ENCODE data around the gene DSCAM. TPM values are rescaled to one million over a fixed set of nuclear protein-coding genes. Genes with fewer than 3 reads are reported as not detected.

Gene DSCAM
- total RNA-seq, 1 experiment from 2014 or later, result not detected

DNA sequence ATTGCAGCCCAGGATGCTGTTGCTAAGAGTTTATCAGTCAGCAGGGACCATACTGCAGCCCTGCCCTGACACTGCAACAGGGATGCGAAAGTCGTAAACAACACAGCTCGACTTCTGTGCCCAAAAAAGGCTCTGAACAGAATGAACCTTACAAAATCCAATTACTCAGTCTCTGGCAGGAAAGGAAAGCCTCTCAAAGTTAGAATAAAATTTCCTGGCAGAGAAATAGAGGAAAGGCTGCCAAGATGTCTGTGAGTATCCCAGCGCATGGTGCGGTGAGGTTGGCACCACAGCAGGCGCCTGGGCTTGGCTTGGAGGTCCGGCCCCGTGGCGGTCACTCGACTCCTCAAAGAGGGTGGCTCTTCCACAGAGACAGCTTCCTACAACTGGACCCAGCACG, 794.0 kb downstream of the DSCAM start:
- H2AFZ ChIP-seq (ENCODE audit: low read depth, low read length, poor library complexity, severe bottlenecking), result no peak overlapping the region
- H3K4me2 ChIP-seq (ENCODE audit: low read length), result no peak overlapping the region
- intact Hi-C loops (cut with micrococcal nuclease), result no loop called here
- no peak overlapping the region for H3K27ac ChIP-seq (ENCODE audit: low read depth, low read length)
- no peak for DNase-seq (ENCODE audit: low read depth, low spot score)
- ChIA-PET CTCF (no interaction called here), POLR2A (no interaction called here), RAD21 (ENCODE audit: low non-redundant PET in 1 of 2, low total read pairs in 2 of 2, uncharacterized antibody in 2 of 2, unreplicated experiment in 2 of 2) (no interaction called here)
- TF ChIP-seq ZNF274 (IDR thresholded peaks at IDR 0.05; ENCODE audit: low read depth, low read length), result no peak
- no peak overlapping the region for H3K4me3 ChIP-seq (replicated peaks in 1 of 2; ENCODE audit: low read depth in 1 of 2, low read length in 2 of 2)
- H3K9me3 ChIP-seq (ENCODE audit: control insufficient read depth in 1 of 2, insufficient read depth in 1 of 2, low read depth in 1 of 2, low read length in 2 of 2), result peaks cover 0 to 30% of the 10 kb centered on the region in 2 experiments; a peak in 2 of 4 replicates
- no TSS peak for BruUV-seq (replicated peaks)
- no peaks in the 10 kb centered on the region for H3K9me2 ChIP-seq (ENCODE audit: insufficient read depth)
- no peak overlapping the region for H3K9ac ChIP-seq (ENCODE audit: low read length)
- no peaks in the 10 kb centered on the region for H3K27me3 ChIP-seq (ENCODE audit: insufficient read depth, low read length)
- no peaks in the 10 kb centered on the region for H3K36me3 ChIP-seq (ENCODE audit: control insufficient read depth in 1 of 2, insufficient read depth in 2 of 2, low read length in 2 of 2)
- no peak for ATAC-seq
- no peaks in the 10 kb centered on the region for H3K79me2 ChIP-seq (ENCODE audit: insufficient read depth, low read length)
- H4K20me1 ChIP-seq (ENCODE audit: insufficient read depth), result no peaks in the 10 kb centered on the region
- no peaks in the 10 kb centered on the region for H3K4me1 ChIP-seq (ENCODE audit: control insufficient read depth in 1 of 2, insufficient read depth in 2 of 2, low read length in 2 of 2)

DNA sequence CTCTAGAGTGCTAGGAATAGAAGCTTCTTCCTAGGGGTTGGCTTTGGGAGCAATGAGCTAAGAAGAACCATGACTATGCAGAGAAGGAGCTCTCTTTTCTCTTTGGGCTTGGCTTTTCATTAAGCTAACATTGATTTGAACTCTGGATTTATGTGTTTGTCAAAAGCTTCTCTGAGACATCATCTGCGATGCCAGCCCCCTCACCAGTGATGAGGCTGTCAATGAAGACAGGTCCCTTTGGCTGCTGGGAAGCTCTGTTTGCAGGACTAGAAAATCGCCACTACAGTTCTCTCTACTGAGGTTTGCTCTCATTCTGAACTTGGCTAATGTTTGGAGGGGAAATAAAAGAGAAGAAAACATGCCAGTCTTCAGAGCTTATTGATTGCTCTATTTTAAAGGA, 794.7 kb downstream of the DSCAM start:
- H3K9ac ChIP-seq (ENCODE audit: low read length), result no peak overlapping the region
- H3K9me2 ChIP-seq (ENCODE audit: insufficient read depth), result no peaks in the 10 kb centered on the region
- no peaks in the 10 kb centered on the region for H3K4me1 ChIP-seq (ENCODE audit: control insufficient read depth in 1 of 2, insufficient read depth in 2 of 2, low read length in 2 of 2)
- no peak for TF ChIP-seq CBX3 (IDR thresholded peaks at IDR 0.05; ENCODE audit: low read depth)
- TF ChIP-seq CEBPB (IDR thresholded peaks at IDR 0.05; ENCODE audit: low read depth), result no peak
- no peak for TF ChIP-seq RAD21 (IDR thresholded peaks at IDR 0.05; ENCODE audit: low read depth)
- no peak for TF ChIP-seq ZFX (IDR thresholded peaks at IDR 0.05)
- no peak for TF ChIP-seq JUND (IDR thresholded peaks at IDR 0.05)
- TF ChIP-seq EGR1 (IDR thresholded peaks at IDR 0.05; ENCODE audit: low read depth), result no peak
- TF ChIP-seq SP1 (IDR thresholded peaks at IDR 0.05; ENCODE audit: low read depth), result no peak
- TF ChIP-seq, protein P1, sequence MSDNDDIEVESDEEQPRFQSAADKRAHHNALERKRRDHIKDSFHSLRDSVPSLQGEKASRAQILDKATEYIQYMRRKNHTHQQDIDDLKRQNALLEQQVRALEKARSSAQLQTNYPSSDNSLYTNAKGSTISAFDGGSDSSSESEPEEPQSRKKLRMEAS (IDR thresholded peaks at IDR 0.05), result no peak
- TF ChIP-seq, protein P2, sequence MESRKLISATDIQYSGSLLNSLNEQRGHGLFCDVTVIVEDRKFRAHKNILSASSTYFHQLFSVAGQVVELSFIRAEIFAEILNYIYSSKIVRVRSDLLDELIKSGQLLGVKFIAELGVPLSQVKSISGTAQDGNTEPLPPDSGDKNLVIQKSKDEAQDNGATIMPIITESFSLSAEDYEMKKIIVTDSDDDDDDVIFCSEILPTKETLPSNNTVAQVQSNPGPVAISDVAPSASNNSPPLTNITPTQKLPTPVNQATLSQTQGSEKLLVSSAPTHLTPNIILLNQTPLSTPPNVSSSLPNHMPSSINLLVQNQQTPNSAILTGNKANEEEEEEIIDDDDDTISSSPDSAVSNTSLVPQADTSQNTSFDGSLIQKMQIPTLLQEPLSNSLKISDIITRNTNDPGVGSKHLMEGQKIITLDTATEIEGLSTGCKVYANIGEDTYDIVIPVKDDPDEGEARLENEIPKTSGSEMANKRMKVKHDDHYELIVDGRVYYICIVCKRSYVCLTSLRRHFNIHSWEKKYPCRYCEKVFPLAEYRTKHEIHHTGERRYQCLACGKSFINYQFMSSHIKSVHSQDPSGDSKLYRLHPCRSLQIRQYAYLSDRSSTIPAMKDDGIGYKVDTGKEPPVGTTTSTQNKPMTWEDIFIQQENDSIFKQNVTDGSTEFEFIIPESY (IDR thresholded peaks at IDR 0.05; ENCODE audit: extremely low read depth, insufficient replicate concordance, low read length), result no peak
- no peak for TF ChIP-seq FOSL1 (IDR thresholded peaks at IDR 0.05; ENCODE audit: low read depth)
- TF ChIP-seq, protein P3, sequence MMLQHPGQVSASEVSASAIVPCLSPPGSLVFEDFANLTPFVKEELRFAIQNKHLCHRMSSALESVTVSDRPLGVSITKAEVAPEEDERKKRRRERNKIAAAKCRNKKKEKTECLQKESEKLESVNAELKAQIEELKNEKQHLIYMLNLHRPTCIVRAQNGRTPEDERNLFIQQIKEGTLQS (IDR thresholded peaks at IDR 0.05), result no peak
- no peak for TF ChIP-seq YY1 (IDR thresholded peaks at IDR 0.05; ENCODE audit: extremely low read depth, insufficient replicate concordance, low read depth, low read length)
- TF ChIP-seq, protein P4, sequence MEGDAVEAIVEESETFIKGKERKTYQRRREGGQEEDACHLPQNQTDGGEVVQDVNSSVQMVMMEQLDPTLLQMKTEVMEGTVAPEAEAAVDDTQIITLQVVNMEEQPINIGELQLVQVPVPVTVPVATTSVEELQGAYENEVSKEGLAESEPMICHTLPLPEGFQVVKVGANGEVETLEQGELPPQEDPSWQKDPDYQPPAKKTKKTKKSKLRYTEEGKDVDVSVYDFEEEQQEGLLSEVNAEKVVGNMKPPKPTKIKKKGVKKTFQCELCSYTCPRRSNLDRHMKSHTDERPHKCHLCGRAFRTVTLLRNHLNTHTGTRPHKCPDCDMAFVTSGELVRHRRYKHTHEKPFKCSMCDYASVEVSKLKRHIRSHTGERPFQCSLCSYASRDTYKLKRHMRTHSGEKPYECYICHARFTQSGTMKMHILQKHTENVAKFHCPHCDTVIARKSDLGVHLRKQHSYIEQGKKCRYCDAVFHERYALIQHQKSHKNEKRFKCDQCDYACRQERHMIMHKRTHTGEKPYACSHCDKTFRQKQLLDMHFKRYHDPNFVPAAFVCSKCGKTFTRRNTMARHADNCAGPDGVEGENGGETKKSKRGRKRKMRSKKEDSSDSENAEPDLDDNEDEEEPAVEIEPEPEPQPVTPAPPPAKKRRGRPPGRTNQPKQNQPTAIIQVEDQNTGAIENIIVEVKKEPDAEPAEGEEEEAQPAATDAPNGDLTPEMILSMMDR (IDR thresholded peaks at IDR 0.05 in 2 of 3, conservative IDR thresholded peaks at IDR 0.05 in 1 of 3; ENCODE audit: borderline replicate concordance in 1 of 3, insufficient read depth in 1 of 3, low read depth in 2 of 3, low read length in 2 of 3), result no peak
- TF ChIP-seq ZNF274 (IDR thresholded peaks at IDR 0.05; ENCODE audit: low read depth, low read length), result no peak
- H3K9me3 ChIP-seq (ENCODE audit: control insufficient read depth in 1 of 2, insufficient read depth in 1 of 2, low read depth in 1 of 2, low read length in 2 of 2), result peaks cover 0 to 31% of the 10 kb centered on the region in 2 experiments; a peak in 2 of 4 replicates
- no peak overlapping the region for H3K27ac ChIP-seq (ENCODE audit: low read depth, low read length)
- H3K27me3 ChIP-seq (ENCODE audit: insufficient read depth, low read length), result no peaks in the 10 kb centered on the region
- no peaks in the 10 kb centered on the region for H3K79me2 ChIP-seq (ENCODE audit: insufficient read depth, low read length)
- H4K20me1 ChIP-seq (ENCODE audit: insufficient read depth), result no peaks in the 10 kb centered on the region
- intact Hi-C loops (cut with micrococcal nuclease), result no loop called here
- CTCF ChIA-PET, result no interaction called here
- no peak overlapping the region for H3K4me3 ChIP-seq (replicated peaks in 1 of 2; ENCODE audit: low read depth in 1 of 2, low read length in 2 of 2)
- no TSS peak for BruUV-seq (replicated peaks)
- ATAC-seq (no peak), DNase-seq (ENCODE audit: low read depth, low spot score) (no peak)
- RAD21 ChIA-PET (ENCODE audit: low non-redundant PET in 1 of 2, low total read pairs in 2 of 2, uncharacterized antibody in 2 of 2, unreplicated experiment in 2 of 2), result no interaction called here
- no peaks in the 10 kb centered on the region for H3K36me3 ChIP-seq (ENCODE audit: control insufficient read depth in 1 of 2, insufficient read depth in 2 of 2, low read length in 2 of 2)
- POLR2A ChIA-PET, result no interaction called here
- no peak overlapping the region for H2AFZ ChIP-seq (ENCODE audit: low read depth, low read length, poor library complexity, severe bottlenecking)
- no peak overlapping the region for H3K4me2 ChIP-seq (ENCODE audit: low read length)

Measured in HCT116 (cell line).